ENCODE measurements around the gene AMZ1.
"Not testable (repeated sequence)": the region's sequence is repeated elsewhere in the genome, so short reads cannot be mapped to it uniquely, and the experiment has no call there.

AMZ1 gene

GRCh38 chr7:2670171-2670570, 17.8 kb upstream of the AMZ1 start:
- DNase-seq: no peak

- peak; percentile 55 for DNase-seq
Measured at GRCh38 chr7:2670720-2671391, 17.1 kb upstream of the AMZ1 start.

GRCh38 chr7:2673214-2673613, 14.8 kb upstream of the AMZ1 start:
- not testable (repeated sequence) for DNase-seq

- DNase-seq: no peak
Measured at GRCh38 chr7:2673934-2674333, 14.1 kb upstream of the AMZ1 start.

- DNase-seq: no peak
Measured at GRCh38 chr7:2675256-2675764, 12.7 kb upstream of the AMZ1 start.

GRCh38 chr7:2676576-2676975, 11.4 kb upstream of the AMZ1 start:
- DNase-seq: not testable (repeated sequence)

GRCh38 chr7:2678454-2678853, 9.5 kb upstream of the AMZ1 start:
- DNase-seq: not testable (repeated sequence)

- not testable (repeated sequence) for DNase-seq
Measured at GRCh38 chr7:2679135-2680127, 8.6 kb upstream of the AMZ1 start.

- DNase-seq: no peak
Measured at GRCh38 chr7:2680256-2680655, 7.7 kb upstream of the AMZ1 start.

- peak; percentile 31 for DNase-seq
Measured at GRCh38 chr7:2680792-2681490, 7.1 kb upstream of the AMZ1 start.

GRCh38 chr7:2681929-2682799, 5.8 kb upstream of the AMZ1 start:
- no peak for DNase-seq

GRCh38 chr7:2684501-2684900, 3.5 kb upstream of the AMZ1 start:
- DNase-seq: no peak

GRCh38 chr7:2686101-2686500, 1.9 kb upstream of the AMZ1 start:
- DNase-seq: no peak

- DNase-seq: no peak
Measured at GRCh38 chr7:2687338-2687869, 598 bp upstream of the AMZ1 start.

GRCh38 chr7:2688409-2689342, 674 bp downstream of the AMZ1 start:
- no peak for DNase-seq

- DNase-seq: no peak
Measured at GRCh38 chr7:2689343-2689847, 1.4 kb downstream of the AMZ1 start.

GRCh38 chr7:2689951-2690705, 2.1 kb downstream of the AMZ1 start:
- DNase-seq: no peak

GRCh38 chr7:2691011-2691707, 3.2 kb downstream of the AMZ1 start:
- DNase-seq: no peak

- not testable (repeated sequence) for DNase-seq
Measured at GRCh38 chr7:2691932-2692439, 4.0 kb downstream of the AMZ1 start.
